RPMI7951 (cell line): Measurements from ENCODE around the gene PSEN2. TPM values are rescaled to one million over a fixed set of nuclear protein-coding genes. Genes with fewer than 3 reads are reported as not detected.

ENCODE experiments used
- DNase-seq: peaks from one replicate; pipeline ENCODE4 v3.0.0-alpha.2; 2012; ENCODE audit warnings: low read depth
- total RNA-seq: library from RNA; depleted of rRNA; stranded (reverse); fragments of >200 nt; shearing (Covaris generic); gene quantifications from 2 replicates; pipeline ENCODE4 v1.2.3, GENCODE V29; 2014

Gene PSEN2
- total RNA-seq, 1 experiment from 2014 or later, result 13.3 TPM

GRCh38 chr1:226886122-226886901 lies 15.9 kb downstream of the PSEN2 start:
- no peak for DNase-seq

DNA sequence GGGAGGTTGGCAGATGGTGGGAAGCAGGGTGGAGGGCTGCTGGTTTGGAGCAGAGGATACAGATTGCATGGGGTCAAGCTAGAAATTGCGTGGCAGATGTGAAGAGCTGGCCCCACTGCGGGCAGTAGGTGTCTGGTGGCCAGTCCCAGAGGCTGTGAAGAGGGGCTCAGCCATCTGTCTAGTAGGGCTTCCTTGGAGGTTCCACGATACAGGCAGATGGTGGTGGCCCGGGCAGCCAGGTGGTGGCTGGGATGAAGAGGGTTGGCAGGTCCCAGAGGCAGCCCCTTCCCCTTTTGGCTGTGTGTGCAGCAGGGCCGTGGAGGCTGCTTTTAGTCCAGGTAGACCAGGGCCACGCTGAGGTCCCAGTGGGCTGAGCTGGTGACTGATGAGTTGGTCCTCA lies 16.6 kb downstream of the PSEN2 start:
- DNase-seq, result no peak

DNA sequence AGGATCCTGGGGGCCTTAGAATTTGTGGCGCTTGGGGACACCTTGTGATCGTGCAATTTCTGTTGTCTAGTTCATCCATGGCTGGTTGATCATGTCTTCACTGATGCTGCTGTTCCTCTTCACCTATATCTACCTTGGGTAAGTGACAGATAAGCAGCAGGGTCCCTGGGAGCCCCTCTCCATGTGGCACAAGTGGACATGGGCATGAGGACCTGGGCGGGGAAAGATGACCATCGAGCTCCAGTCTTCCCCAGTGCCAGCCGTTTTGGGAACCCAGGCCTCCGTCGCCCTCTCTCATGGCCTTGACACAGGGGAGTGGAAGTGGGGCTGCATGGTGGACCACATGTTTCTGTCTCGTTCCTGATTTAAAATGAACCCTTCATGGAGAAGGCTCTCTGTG lies 17.6 kb downstream of the PSEN2 start:
- DNase-seq, result no peak

DNA sequence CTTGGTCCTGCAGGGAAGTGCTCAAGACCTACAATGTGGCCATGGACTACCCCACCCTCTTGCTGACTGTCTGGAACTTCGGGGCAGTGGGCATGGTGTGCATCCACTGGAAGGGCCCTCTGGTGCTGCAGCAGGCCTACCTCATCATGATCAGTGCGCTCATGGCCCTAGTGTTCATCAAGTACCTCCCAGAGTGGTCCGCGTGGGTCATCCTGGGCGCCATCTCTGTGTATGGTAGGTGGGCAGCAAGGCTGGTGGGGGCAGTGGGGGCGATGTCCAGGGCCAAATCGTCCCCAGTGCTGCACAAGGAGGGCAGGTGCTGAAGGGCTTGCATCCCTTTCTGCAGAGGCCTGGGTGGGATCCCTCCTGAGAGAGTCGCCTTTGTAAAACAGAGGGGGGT lies 18.4 kb downstream of the PSEN2 start:
- no peak for DNase-seq

DNA sequence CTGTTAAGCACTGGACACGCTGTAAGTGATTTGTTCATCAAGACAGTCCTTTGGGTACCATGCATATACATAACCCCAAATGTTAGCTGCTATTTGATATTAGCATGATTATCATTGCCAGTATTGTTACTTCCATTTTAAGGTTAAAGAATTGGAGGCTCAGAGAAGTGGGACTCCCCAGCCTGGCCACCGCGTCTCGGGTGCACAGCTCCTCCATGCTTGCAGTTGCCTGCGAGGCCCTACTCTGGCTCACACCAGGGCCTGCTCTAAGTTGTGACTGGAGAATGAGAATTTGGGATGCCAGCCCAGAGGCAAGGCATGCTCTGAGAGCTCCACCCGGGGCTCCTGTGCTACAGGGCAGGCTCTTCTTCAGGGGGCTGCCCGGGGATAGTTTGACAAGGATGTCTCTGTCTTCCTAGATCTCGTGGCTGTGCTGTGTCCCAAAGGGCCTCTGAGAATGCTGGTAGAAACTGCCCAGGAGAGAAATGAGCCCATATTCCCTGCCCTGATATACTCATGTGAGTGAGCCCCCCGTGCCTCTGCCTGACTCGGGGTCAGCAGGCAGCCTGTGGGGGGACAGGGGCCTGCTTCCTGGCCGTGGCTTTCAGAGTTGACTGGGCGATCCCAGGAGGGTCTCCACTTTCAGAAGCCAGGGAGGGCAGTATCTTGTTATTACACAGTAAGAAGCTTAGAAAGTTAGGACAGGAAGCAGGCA lies 19.4 kb downstream of the PSEN2 start:
- no peak for DNase-seq

- DNase-seq, result no peak
These were observed 20.1 kb downstream of the PSEN2 start for GRCh38 chr1:226890331-226891108.

- no peak for DNase-seq
These were observed 20.9 kb downstream of the PSEN2 start for GRCh38 chr1:226891346-226891745.

DNA sequence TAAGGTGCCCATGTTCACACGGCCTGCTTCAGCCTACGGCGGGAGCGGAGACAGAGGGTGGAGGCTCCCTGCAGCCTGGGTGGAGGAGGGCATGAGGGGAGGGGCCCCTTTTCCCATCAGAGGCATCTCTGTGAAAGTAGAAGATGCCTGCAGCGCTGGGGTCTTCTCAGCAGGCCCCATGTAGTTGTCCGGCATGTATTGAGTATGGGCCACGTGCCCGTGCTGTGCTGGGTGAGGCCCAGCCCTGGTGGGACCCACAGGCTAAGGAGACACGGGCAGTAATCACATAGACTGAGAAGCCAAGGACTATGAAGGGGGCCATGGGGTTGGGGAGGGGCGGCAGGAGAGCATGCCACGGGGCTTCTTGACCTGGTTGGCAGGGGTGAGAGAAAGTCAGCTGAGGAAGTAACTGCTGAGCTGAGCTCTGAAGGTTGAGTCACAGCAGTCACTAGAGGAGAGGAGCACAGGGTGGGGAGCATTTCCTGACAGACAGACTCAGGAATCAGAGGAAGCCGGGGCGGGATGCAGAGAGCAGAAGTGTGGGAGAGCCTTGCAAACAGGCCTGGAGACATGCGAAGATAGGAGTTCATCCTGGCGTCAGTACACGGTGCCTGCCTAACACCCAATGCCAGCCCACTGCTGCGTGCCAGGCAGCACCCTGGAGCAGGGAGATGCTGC lies 21.6 kb downstream of the PSEN2 start:
- DNase-seq, result no peak

DNA sequence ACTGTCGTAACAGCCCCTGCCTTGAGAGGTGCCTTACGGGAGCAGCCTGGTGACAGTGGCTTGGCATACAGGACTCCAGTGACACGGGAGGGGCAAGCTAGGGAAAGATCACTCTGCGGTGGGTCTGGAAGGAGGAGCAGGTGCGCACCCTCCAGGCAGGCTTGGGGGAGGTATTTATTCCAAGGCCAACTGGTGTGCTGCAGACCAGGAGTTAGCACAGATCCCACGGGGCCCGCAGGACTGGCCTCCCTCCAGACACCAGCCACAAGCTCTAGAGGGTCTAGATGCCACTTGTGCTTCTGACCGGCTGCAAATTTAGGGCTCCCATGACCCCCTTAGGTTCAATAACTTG lies 22.1 kb downstream of the PSEN2 start:
- DNase-seq, result no peak

DNA sequence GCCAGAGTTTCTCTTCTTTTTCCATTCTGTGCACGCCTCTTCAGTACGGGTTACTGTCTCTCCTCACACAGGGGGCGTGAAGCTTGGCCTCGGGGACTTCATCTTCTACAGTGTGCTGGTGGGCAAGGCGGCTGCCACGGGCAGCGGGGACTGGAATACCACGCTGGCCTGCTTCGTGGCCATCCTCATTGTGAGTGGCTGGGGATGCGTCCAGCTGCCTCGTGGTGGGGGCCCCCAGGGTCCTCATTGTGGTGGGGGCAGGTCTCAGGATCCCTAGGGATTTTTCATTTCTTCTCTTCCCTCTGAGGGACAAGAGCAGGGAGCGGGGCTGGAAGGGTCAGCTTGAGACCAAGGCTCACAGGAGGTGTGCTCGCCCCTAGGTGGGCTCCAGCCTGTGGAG lies 23.5 kb downstream of the PSEN2 start:
- DNase-seq, result no peak

- no peak for DNase-seq
These were observed 24.4 kb downstream of the PSEN2 start for GRCh38 chr1:226894826-226895225.

- DNase-seq, result no peak
These were observed 25.2 kb downstream of the PSEN2 start for GRCh38 chr1:226895644-226896043.

- no peak for DNase-seq
These were observed 27.8 kb downstream of the PSEN2 start for GRCh38 chr1:226898246-226898645.

DNA sequence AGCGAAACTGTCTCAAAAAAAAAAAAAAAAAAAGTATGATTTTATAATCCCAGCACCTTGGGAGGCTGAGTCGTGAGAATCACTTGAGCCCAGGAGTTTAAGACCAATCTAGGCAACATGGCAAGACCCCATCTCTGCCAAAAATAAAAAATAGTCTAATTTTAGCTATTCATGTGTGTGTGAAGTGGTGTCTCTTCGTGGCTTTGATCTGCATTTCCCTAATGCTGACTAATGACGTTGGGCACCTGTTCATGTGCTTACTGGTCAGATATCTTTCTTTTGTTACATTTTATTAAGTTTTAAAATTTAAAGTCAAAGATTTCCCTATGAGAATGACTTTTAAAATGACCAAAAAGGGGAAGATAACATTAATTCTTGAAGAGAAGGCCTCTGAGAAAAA lies 31.0 kb downstream of the PSEN2 start:
- DNase-seq, result no peak

DNA sequence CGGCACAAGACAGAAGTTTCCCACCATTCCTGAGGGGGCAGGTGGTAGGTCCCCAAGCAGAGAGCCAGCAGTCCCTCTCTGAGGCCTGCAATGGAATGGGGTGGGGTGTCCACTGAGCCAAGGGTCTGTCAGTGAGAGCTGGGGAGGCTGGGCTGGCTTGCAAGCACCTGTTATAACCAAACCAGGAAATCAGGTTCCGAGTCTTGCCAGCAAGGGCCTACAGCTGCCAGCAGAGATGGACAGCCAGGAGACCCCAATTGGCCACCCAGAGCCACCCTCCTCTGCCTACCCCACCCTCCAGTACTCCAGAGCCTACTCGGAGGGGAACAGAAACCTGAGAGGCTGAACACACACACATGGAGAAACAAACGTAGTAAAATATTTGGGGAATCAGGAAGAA lies 32.2 kb downstream of the PSEN2 start:
- no peak for DNase-seq

DNA sequence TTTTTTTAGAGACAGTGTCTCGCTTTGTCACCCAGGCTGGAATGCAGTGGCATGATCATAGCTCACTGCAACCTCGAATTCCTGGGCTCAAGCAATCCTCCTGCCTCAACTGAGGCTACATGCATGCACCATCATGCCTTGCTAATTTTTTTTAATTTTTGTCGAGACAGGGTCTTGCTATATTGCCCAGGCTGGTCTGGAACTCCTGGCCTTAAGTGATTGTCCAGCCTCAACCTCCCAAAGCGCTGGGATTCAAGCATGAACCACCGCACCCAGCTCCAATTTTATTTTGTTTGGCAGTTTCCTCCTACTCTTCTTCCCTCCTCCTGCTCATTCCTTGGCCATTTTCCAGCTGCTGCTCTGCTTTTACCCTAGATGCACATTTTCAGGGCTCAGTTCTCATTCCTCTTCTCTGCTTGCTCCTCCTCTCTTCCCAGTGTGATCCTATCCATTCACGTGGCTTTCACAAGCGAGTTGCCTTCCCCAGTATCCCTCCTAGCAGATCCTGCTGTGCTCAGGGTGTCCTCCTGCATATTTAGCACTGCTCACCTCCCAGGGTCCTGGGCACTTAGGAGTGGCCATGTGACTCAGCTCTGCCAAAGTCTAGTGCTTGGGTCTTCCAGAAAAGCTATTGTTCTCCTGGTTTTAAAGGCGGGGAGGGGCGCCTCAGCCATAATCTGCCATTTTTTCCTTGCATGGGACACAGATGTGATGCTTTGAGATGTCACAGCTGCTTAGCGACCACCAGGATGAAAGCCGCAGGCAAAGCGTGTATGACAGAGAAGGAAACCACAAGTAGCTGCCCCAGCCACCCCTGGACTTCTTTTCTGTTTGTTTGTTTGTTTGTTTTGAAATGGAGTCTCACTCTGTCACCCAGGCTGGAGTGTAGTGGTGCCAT lies 33.7 kb downstream of the PSEN2 start:
- no peak for DNase-seq

- no peak for DNase-seq
These were observed 34.4 kb downstream of the PSEN2 start for GRCh38 chr1:226904772-226905171.

DNA sequence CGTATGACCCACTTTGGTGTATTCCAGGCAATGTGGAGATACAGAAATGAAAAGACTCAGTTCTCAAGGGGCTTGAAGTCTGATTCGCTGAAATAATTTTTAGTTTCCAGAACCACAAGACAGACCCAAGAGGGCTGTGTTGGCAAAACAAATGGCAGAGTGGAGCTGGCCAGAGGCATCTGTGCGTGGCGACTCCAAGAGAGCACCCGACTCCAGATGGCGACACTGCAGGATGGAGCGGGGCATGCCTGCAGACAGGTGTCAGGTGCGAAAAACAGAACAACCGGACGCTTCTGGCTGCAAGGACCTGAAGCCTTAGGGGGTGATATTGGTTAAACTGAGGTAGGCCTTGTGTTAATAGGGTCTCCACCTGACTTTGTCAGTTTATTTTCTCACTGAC lies 38.0 kb downstream of the PSEN2 start:
- no peak for DNase-seq

DNA sequence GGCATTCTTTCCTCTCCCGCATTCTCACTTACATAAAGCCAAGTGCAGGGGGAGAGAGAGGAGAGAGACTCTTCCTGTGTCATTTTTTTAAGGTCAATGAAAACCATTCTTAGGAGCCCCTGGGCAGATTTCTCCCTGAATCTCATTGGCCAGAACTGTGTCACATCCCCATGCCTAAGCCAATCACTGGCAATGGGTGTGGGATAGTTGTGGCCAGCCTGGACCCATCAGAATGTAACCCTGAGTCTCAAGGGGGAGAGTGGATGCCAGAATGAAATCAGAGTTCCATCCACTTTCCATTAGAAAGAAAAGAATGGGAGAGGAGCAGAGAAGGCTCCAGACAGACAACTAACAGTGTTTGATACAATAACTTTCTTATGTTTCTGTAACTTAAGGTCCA lies 38.5 kb downstream of the PSEN2 start:
- peak; percentile 5 for DNase-seq

DNA sequence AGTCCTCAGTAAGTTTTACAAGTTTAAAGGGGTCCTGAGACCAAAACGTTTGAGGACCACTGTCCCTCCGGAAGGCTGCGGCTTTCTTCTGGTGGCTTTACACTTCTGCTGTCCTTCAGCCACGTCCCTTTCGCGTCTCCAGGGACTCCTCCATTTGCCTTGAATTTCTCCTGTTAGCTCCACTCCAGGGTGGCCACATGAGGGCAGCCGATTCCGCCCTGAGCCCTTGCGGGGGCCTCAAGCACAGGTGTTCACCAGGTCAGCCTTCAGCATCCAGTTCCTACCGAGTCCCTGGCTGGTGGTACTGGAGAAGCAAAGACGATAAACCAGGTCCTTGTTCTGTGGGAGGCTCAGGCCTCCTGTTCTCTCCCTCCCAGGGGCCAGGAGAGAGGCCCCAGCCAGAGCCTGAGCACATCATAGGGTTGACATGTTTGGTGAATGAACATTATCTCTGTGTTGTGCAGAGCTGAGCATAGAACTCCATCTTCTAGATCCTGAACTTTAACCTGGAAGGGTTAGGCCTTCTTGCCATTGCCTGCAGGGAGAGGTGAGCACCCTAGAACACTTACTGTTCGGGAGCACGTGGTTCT lies 42.3 kb downstream of the PSEN2 start:
- no peak for DNase-seq

- DNase-seq, result no peak
These were observed 45.2 kb downstream of the PSEN2 start for GRCh38 chr1:226915672-226915995.
